Activated CD4-positive, alpha-beta T cell treated with anti-CD3 and anti-CD28 coated beads, Interleukin-2, amount 50 U/mL, for 24 hours (primary cell): ENCODE results near the gene TUBB4B.
"Not testable (repeated sequence)": the region's sequence is repeated elsewhere in the genome, so short reads cannot be mapped to it uniquely, and the experiment has no call there.

Source experiments
- DNase-seq, 2 donors: peaks; one replicate each; pipeline ENCODE4 v3.0.0-alpha.2; 2020; ENCODE audit warnings: low read depth in 1 of 2, low spot score in 1 of 2

TUBB4B gene

GRCh38 chr9:137251490-137252268 is 10.6 kb downstream of the TUBB4B start:
- no peak for DNase-seq

- no peak for DNase-seq
Observed at GRCh38 chr9:137252555-137253506, 11.7 kb downstream of the TUBB4B start.

GRCh38 chr9:137253717-137254623 is 12.9 kb downstream of the TUBB4B start:
- no peak for DNase-seq

DNA sequence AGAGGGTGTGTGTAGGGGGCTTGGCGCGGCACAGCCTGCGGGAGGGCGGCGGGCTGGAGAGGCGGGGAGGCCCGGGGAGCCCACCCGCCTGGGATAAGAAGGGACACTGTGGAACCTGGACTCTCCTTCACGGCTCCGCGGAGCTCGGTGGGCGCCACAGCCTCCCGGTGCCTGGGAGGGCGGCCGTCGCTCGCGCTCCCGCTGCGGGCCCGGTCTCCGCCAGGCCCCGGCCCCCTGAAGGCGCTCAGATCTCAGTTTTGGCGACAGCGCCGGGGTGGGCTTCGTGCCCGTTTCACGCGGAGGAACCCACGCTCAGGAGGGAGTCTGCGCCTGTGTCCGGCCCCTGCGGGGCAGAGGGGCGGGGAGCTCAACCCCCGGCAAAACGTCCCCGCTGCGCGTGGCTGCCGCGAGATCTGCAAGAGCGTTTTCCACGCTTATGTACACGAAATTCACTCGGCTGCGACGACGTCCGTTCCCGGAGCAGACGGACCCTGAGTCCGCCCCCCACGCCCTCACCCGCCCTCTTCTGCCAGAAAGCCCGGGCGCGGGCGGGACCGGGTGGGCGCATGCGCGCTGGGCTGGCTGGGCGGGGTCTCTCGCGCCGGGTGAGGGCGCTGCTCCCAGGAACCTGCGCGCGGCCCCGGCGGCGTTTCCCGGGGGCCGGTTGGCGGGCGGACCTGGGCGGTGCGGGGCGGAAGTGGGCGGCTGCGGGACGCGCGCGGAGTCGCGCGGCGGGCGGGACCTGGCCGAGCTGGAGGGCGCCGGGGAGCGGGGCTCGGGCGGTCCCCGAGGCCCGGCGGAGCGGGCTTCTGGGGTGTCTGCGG is 13.7 kb downstream of the TUBB4B start, which contains the start of gene NELFB:
Gene NELFB (plus strand): TSS at position 704 of the 824 bp plus-strand sequence.
- DNase-seq = peak; percentile 93 to 94

DNA sequence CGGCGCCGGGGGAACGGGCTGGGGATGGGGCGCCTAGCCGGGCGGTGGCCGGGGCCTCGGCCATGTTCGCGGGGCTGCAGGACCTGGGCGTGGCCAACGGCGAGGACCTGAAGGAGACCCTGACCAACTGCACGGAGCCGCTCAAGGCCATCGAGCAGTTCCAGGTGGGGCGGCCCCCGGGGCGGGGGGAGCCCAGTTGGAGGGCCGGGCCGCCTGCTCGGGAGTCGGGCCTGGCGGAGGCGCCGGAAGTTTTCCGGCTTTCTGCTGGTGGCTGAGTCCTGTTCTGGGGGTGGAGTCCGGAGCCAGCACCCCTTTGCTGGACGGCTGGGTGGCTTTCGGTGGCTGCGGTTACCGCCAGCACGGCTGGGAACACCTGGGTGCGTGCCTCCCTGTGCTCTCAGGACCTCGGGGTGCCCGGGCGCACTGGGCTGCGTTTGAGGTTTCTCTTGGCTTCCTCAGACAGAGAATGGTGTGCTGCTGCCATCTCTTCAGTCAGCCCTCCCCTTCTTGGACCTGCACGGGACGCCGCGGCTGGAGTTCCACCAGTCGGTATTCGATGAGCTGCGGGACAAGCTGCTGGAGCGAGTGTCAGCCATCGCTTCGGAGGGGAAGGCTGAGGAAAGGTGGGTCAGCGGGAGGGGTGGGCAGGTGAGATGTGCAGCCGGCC is 14.5 kb downstream of the TUBB4B start:
- no peak for DNase-seq

DNA sequence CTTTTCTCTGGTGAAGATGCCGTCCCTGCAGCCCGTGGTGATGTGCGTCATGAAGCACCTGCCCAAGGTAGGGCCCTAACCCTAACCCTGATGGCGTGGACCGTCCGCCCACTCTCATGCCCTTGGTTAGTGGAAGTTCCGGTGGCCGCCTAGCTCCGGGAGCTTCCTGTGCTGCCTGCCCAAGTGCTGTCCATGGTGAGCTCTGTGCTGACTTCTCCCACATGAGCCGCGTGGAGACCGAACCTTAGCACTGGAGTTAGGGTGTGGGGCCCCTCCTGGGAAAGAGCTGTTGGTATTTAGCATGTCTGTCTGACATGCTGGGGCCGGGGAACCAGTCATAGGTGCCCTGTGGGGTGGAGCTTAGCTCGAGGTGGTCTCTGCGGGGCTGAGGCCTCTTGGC is 15.3 kb downstream of the TUBB4B start:
- no peak for DNase-seq

GRCh38 chr9:137256856-137257255 is 15.8 kb downstream of the TUBB4B start:
- no peak for DNase-seq

DNA sequence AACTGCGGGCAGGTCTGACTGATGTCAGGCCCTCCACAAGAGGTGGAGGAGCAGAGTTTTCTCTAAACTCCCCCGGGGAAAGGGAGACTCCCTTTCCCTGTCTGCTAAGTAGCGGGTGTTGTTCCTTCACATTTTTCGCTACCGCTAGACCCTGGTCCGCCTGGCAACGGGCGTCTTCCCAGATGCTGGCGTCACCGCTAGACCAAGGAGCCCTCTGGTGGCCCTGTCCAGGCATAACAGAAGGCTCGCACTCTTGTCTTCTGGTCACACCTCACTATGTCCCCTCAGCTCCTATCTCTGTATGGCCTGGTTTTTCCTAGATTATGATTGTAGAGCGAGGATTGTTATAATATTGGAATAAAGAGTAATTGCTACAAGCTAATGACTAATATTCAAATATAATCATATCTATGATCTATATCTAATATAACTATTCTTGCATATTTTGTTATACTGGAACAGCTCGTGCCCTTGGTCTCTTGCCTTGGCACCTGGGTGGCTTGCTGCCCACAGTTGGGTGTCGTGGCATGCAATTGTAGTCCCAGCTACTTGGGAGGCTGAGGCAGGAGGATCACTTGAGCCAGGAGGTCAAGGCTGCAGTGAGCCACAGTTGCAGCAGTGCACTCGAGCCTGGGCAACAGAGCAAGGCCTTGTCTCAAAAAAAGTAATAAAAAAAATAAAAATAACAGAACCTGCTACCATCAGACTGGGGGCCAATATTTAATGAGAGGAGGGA is 21.3 kb downstream of the TUBB4B start:
- DNase-seq = not testable (repeated sequence)

- no peak for DNase-seq
Observed at GRCh38 chr9:137262909-137263285, 21.8 kb downstream of the TUBB4B start.

- no peak for DNase-seq
Observed at GRCh38 chr9:137263506-137263905, 22.4 kb downstream of the TUBB4B start.

- DNase-seq = no peak
Observed at GRCh38 chr9:137264067-137264466, 23.0 kb downstream of the TUBB4B start.

GRCh38 chr9:137265496-137266161 is 24.5 kb downstream of the TUBB4B start:
- DNase-seq = no peak

DNA sequence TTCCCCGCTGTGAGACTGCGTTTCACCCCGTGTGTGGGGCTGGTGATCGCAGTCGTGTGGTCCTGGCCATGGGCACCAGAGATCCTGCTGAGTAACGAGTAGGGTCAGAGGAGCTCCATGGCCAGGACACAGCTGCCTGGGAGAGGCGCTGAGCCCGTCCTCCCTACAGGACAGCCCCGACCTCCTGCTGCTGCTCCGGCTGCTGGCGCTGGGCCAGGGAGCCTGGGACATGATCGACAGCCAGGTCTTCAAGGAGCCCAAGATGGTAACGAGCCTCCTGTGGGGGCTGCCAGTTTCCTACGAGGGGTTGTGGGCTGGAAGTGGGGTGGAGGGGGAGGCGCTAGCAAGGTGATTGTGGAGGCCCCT is 25.1 kb downstream of the TUBB4B start:
- no peak for DNase-seq

- DNase-seq = no peak
Observed at GRCh38 chr9:137266585-137267453, 25.7 kb downstream of the TUBB4B start.

DNA sequence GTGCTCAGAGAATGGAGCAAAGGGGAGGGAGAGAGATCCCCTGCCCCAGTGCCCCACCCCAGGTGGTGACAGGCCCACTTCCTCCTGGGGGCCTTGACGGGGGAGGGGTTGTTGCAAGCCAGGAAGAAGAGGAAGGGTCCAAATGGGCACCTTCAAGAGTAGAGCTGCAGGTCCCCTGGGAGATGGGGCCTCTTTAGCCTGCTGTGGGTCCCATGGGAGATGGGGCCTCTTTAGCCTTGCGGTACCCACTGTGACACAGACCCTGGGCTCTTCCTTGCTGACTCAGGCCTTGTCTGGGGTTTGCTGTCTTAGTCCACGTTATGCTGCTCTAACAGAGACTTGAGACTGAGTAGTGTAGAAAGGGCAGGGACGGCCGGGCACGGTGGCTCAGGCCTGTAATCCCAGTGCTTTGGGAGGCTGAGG is 26.9 kb downstream of the TUBB4B start:
- DNase-seq = no peak

GRCh38 chr9:137268538-137269201 is 27.6 kb downstream of the TUBB4B start:
- DNase-seq = no peak

GRCh38 chr9:137269231-137269772 is 28.2 kb downstream of the TUBB4B start:
- no peak for DNase-seq
